ENCODE data around the gene ID1. TPM values are rescaled to one million over a fixed set of nuclear protein-coding genes. Genes with fewer than 3 reads are reported as not detected.
"Not testable (repeated sequence)": the region's sequence is repeated elsewhere in the genome, so short reads cannot be mapped to it uniquely, and the experiment has no call there.

Gene ID1
- total RNA-seq, 1 donor from 2014 or later = 92.0 TPM

DNA sequence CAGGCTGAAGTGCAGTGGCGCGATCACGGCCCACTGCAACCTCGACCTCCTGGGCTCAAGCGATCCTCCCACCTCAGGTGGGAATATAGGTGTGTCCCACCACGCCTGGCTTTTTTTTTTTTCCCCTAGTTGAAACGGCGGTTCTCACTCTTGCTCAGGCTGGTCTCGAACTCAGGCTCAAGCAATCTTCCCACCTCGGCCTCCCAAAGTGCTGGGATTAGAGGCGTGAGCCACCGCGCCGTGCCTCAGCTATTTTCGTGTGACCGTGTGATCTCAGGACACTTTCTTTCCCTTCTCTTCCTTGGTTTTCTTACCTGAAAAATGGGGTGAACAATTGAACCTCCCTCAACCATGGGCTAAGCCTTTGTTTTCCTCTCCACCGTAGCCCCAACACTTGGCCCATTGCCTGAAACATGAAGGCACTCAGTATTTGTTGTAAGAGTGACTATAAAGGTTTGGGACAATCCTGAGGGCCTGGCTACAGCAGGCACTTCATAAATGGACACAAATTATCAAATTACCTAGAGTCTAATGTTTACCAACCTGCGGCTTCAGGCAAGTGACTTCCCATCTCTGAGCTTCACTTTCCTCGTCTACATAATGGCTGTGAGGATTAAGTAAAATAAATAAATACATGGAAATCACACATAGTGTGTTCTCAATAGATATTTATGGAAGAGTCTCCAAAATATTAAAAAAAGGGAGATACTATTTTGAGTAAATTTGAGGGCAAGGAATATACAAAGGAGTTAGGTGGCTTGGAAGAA is 31.4 kb upstream of the ID1 start:
- Mint-ChIP-seq H3K4me3 (ENCODE audit: unreplicated experiment) (peak overlapping the region; percentile 87), H3K27me3 (ENCODE audit: unreplicated experiment) (peaks cover 22% of the 10 kb centered on the region), H3K27ac (ENCODE audit: unreplicated experiment) (peak overlapping the region; percentile 62), H3K4me1 (ENCODE audit: low read depth, unreplicated experiment) (peaks cover 34% of the 10 kb centered on the region), H3K9me3 (ENCODE audit: unreplicated experiment) (peaks cover 21% of the 10 kb centered on the region), H3K36me3 (ENCODE audit: unreplicated experiment) (peaks cover 4% of the 10 kb centered on the region)
- no peak for DNase-seq
- TF ChIP-seq, protein P1, sequence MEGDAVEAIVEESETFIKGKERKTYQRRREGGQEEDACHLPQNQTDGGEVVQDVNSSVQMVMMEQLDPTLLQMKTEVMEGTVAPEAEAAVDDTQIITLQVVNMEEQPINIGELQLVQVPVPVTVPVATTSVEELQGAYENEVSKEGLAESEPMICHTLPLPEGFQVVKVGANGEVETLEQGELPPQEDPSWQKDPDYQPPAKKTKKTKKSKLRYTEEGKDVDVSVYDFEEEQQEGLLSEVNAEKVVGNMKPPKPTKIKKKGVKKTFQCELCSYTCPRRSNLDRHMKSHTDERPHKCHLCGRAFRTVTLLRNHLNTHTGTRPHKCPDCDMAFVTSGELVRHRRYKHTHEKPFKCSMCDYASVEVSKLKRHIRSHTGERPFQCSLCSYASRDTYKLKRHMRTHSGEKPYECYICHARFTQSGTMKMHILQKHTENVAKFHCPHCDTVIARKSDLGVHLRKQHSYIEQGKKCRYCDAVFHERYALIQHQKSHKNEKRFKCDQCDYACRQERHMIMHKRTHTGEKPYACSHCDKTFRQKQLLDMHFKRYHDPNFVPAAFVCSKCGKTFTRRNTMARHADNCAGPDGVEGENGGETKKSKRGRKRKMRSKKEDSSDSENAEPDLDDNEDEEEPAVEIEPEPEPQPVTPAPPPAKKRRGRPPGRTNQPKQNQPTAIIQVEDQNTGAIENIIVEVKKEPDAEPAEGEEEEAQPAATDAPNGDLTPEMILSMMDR (IDR thresholded peaks at IDR 0.05; ENCODE audit: partially characterized antibody, unreplicated experiment) = no peak

DNA sequence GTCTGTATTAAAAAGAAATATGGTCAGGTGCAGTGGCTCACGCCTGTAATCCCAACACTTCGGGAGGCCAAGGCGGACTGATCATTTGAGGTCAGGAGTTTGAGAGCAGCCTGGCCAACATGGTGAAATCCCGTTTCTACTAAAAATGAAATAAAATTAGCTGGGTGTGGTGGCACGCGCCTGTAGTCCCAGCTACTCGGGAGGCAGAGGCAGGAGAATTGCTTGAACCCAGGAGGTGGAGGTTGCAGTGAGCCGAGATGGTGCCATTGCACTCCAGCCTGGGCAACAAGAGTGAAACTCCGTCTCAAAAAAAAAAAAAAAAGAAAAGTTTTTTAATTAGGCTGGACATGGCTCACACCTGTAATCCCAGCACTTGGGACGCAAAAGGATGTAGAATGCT is 30.1 kb upstream of the ID1 start:
- Mint-ChIP-seq H3K4me1 (ENCODE audit: low read depth, unreplicated experiment) (peaks cover 24% of the 10 kb centered on the region), H3K9me3 (ENCODE audit: unreplicated experiment) (peaks cover 21% of the 10 kb centered on the region), H3K27me3 (ENCODE audit: unreplicated experiment) (peaks cover 24% of the 10 kb centered on the region)
- not testable (repeated sequence) for H3K4me3 Mint-ChIP-seq (ENCODE audit: unreplicated experiment); H3K27ac Mint-ChIP-seq (ENCODE audit: unreplicated experiment); DNase-seq; H3K36me3 Mint-ChIP-seq (ENCODE audit: unreplicated experiment)

DNA sequence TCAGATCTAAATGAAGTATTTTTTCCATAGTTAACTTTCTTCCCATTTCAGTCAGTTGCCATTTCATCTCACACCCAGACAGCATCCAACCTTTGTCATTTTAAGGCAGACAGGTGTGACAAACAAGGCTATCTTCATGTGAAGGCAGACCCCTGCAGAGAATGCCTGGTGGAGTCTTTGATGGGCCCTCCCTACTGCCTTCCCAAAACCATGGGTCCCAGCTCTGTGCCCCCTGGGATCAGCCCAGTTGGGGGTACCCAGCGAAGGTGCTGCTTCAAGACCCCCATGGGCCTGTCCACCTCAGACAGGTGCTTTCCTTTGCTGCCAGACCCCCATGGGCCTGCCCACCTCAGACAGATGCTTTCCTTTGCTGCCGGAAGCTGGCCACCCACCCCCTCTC is 28.3 kb upstream of the ID1 start:
- DNase-seq = no peak
- Mint-ChIP-seq H3K4me1 (ENCODE audit: low read depth, unreplicated experiment) (peaks cover 26% of the 10 kb centered on the region), H3K27ac (ENCODE audit: unreplicated experiment) (no peak overlapping the region), H3K27me3 (ENCODE audit: unreplicated experiment) (peaks cover 18% of the 10 kb centered on the region), H3K9me3 (ENCODE audit: unreplicated experiment) (peaks cover 18% of the 10 kb centered on the region), H3K36me3 (ENCODE audit: unreplicated experiment) (peaks cover 4% of the 10 kb centered on the region), H3K4me3 (ENCODE audit: unreplicated experiment) (no peak overlapping the region)
- TF ChIP-seq, protein P1 (IDR thresholded peaks at IDR 0.05; ENCODE audit: partially characterized antibody, unreplicated experiment) = no peak

DNA sequence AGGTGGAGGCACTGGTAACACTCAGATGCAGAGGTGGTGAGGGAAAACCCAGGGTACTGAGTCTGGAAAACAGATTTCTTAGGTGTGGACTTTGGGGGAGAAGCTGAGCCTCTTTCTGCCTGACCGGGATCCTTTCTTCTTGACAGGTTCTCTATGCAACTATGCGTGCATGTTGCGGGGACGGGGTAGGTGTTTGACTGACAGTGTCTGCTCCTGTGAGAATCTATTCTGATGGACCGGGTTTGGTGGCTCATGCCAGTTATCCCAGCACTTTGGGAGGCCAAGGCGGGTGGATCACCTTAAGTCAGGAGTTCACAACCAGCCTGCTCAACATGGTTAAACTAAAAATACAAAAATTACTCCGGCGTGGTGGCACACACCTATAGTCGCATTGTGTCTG is 27.9 kb upstream of the ID1 start:
- H3K36me3 Mint-ChIP-seq (ENCODE audit: unreplicated experiment) = peaks cover 4% of the 10 kb centered on the region
- no peak overlapping the region for H3K27ac Mint-ChIP-seq (ENCODE audit: unreplicated experiment)
- H3K4me1 Mint-ChIP-seq (ENCODE audit: low read depth, unreplicated experiment) = peaks cover 24% of the 10 kb centered on the region
- DNase-seq = no peak
- H3K9me3 Mint-ChIP-seq (ENCODE audit: unreplicated experiment) = peaks cover 14% of the 10 kb centered on the region
- TF ChIP-seq, protein P1 (IDR thresholded peaks at IDR 0.05; ENCODE audit: partially characterized antibody, unreplicated experiment) = no peak
- peaks cover 15% of the 10 kb centered on the region for H3K27me3 Mint-ChIP-seq (ENCODE audit: unreplicated experiment)
- no peak overlapping the region for H3K4me3 Mint-ChIP-seq (ENCODE audit: unreplicated experiment)

DNA sequence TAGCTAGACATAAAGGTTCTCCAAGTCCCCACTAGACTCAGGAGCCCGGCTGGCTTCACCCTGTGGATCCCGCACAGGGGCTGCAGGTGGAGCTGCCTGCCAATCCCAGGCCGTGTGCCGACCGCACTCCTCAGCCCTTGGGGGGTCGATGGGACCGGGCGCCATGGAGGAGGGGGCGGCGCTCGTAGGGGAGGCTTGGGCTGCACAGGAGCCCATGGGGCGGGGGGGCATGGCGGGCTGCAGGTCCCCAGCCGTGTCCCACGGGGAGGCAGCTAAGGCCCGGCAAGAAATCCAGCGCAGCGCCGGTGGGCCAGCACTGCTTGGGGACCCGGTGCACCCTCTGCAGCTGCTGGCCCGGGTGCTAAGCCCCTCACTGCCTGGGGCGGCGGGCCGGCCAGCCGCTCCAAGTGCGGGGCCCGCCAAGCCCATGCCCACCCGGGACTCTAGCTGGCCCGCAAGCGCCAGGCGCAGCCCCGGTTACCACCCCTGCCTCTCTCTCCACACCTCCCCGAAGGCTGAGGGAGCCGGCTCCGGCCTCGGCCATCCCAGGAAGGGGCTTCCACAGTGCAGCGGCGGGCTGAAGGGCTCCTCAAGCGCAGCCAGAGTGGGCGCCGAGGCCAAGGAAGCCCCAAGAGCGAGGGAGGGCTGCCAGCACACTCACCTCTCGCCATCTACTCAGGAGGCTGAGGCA is 26.5 kb upstream of the ID1 start:
- H3K4me3 Mint-ChIP-seq (ENCODE audit: unreplicated experiment) = no peak overlapping the region
- no peak for DNase-seq
- H3K27ac Mint-ChIP-seq (ENCODE audit: unreplicated experiment) = no peak overlapping the region
- TF ChIP-seq, protein P1 (IDR thresholded peaks at IDR 0.05; ENCODE audit: partially characterized antibody, unreplicated experiment) = no peak
- H3K9me3 Mint-ChIP-seq (ENCODE audit: unreplicated experiment) = peaks cover 5% of the 10 kb centered on the region
- H3K27me3 Mint-ChIP-seq (ENCODE audit: unreplicated experiment) = peaks cover 7% of the 10 kb centered on the region
- peaks cover 16% of the 10 kb centered on the region for H3K4me1 Mint-ChIP-seq (ENCODE audit: low read depth, unreplicated experiment)
- H3K36me3 Mint-ChIP-seq (ENCODE audit: unreplicated experiment) = peaks cover 4% of the 10 kb centered on the region

All from glutamatergic neuron (in vitro differentiated cells).